ENCODE results near the gene ELOVL5. TPM values are rescaled to one million over a fixed set of nuclear protein-coding genes. Genes with fewer than 3 reads are reported as not detected.

Gene ELOVL5
- total and polyA plus RNA-seq, 5 donors = 27.6 to 59.0 (median 31.5) TPM

DNA sequence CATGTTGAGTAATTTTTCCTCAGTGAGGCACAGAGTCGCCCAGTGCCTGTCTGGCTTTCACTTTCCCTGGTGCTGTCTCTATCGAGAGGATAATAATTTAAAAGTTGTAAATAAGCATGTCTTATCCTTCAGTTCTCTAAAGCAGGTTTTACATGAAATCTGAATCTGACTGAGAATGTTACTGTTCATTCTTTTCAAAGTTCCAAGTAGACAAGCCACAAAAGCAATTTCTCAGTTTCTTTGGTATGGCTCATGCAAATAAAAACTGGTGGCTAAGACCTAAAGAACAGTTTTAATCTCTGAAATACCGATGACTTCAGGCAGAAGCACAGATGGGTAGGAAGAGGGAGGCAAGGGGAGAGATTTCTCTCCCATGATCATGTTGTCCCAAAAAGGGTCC, 112.5 kb downstream of the ELOVL5 start:
- Histone ChIP-seq H3K4me1 (ENCODE audit: control insufficient read depth, insufficient read depth, low read length) (no peaks in the 10 kb centered on the region), H3K27ac (ENCODE audit: low read length) (no peak overlapping the region), H3K4me3 (ENCODE audit: low read length) (no peak overlapping the region), H3K9me3 (ENCODE audit: control insufficient read depth, low read length) (no peaks in the 10 kb centered on the region), H3K27me3 (ENCODE audit: control insufficient read depth, insufficient read depth) (no peaks in the 10 kb centered on the region)
- intact Hi-C loops (cut with DNase I) = no loop called here
- WGBS = 80% methylated on average over 3 of the region's 3 CpGs
- DNase-seq (no peak), ATAC-seq (no peak)

DNA sequence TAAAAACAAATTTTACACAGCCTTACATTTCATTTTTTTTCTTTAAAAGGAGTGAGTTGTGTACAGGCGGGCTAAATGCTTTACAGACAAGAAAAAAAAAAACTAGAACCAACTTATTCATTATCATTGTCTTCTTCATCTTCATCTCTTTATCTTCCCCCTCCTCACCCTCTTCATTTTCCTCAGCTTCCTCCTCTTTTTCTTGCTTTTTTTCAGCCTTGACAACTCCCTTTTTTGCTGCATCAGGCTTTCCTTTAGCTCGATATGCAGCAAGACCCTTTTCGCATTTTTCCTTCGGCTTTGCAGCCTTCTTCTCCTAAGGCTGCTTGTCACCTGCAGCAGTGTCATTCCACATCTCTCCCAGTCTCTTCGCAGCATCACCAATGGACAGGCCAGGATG, 113.2 kb downstream of the ELOVL5 start:
- no peaks in the 10 kb centered on the region for H3K9me3 ChIP-seq (ENCODE audit: control insufficient read depth, low read length)
- H3K27ac ChIP-seq (ENCODE audit: low read length) = no peak overlapping the region
- 90% methylated on average over 5 of the region's 5 CpGs for WGBS
- H3K27me3 ChIP-seq (ENCODE audit: control insufficient read depth, insufficient read depth) = no peaks in the 10 kb centered on the region
- H3K4me3 ChIP-seq (ENCODE audit: low read length) = no peak overlapping the region
- no peak for ATAC-seq
- no peak for DNase-seq
- no peaks in the 10 kb centered on the region for H3K4me1 ChIP-seq (ENCODE audit: control insufficient read depth, insufficient read depth, low read length)
- intact Hi-C loops (cut with DNase I) = no loop called here

DNA sequence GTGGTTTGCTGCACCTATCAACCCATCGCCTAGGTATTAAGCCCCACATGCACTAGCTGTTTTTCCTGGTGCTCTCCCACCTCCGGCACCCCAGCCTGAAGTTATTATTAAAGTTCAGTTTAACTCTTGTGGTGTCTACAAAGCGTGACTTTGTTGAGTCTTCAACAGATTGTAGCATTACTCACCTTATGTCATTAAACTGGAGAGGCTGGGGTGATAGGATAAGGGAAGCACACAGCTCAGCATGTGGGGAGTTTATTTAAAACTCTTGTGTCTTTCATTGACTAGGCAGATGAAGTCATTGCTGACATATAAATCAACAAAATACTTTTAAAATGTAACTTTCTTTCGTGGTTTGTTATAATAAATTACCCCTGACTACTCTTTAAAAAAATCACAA, 115.4 kb downstream of the ELOVL5 start:
- Histone ChIP-seq H3K9me3 (ENCODE audit: control insufficient read depth, low read length) (no peaks in the 10 kb centered on the region), H3K27ac (ENCODE audit: low read length) (no peak overlapping the region), H3K4me3 (ENCODE audit: low read length) (no peak overlapping the region), H3K27me3 (ENCODE audit: control insufficient read depth, insufficient read depth) (no peaks in the 10 kb centered on the region), H3K4me1 (ENCODE audit: control insufficient read depth, insufficient read depth, low read length) (no peaks in the 10 kb centered on the region)
- intact Hi-C loops (cut with DNase I) = no loop called here
- ATAC-seq (no peak), DNase-seq (no peak)
- WGBS = 87% methylated on average over 4 of the region's 4 CpGs

DNA sequence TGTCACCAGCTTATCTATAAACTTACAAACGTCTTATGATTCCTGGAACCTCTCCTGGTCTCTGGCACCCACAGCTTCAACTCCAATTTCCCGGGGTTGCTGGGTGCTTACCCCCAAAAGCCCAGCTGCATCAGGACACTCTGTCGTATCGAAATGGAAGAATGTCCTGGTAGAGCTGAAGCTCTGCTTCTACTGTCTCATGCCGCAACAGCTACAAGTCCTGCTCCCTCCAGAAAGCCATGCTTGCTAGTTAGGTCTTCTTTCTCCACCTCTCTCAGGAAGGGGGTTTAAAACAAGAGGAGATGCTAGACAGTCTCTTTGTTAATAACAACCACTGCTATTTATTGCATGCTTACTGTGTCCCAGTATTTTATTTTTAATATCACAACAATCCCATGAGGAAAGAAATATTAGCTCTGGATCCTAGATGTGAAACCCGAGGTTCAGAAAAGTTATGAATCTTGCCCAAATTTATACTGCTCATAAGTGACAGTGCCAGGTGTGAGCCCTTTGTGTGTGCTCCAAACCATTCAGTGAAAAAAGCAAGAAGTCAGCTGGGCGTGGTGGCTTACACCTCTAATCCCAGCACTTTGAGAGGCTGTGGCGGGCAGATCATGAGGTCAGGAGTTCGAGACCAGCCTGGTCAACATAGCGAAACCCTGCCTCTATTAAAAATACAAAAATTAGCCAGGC, 117.8 kb downstream of the ELOVL5 start:
- no peaks in the 10 kb centered on the region for H3K9me3 ChIP-seq (ENCODE audit: control insufficient read depth, low read length)
- no peak overlapping the region for H3K27ac ChIP-seq (ENCODE audit: low read length)
- DNase-seq = no peak
- no peaks in the 10 kb centered on the region for H3K4me1 ChIP-seq (ENCODE audit: control insufficient read depth, insufficient read depth, low read length)
- H3K4me3 ChIP-seq (ENCODE audit: low read length) = no peak overlapping the region
- no peak for ATAC-seq
- 85% methylated on average over 10 of the region's 10 CpGs for WGBS
- intact Hi-C loops (cut with DNase I) = no loop called here
- no peaks in the 10 kb centered on the region for H3K27me3 ChIP-seq (ENCODE audit: control insufficient read depth, insufficient read depth)

DNA sequence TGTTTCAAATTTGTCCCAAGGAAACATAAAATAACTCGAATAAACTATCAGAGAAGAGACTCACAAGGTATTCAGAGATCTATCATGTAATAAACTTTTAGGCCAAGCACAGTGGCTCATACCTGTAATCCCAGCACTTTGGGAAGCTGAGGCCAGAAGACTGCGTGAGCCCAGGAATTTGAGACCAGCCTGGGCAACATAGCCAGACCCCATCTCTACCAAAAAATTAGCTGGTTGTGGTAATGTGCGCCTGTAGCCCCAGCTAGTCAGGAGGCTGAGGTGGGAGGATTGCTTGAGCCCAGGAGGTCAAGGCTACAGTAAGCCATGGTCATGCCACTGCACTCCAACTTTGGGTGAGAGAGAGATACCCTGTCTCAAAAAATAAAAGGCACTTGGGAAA, 120.9 kb downstream of the ELOVL5 start:
- 96% methylated on average over 3 of the region's 3 CpGs for WGBS

DNA sequence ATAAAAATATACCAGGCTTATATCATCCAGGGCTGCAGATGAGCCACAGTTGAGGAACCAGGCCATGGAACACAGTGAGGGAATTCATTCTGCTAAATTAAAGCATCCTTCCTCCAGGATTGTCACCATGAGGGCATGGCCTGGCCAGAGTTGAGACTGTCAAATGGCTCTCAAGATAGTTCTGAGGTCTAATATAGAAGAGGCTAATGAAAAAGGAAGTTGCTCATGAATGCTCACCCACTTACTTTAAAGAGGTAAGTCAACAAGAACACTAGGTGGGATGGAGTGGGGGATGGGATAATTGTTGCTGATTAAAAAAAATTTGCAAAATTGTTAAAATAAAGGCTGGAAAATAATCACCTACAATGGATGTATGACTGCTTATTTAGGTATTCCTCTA, 128.1 kb downstream of the ELOVL5 start:
- intact Hi-C loops (cut with DNase I) = no loop called here
- H3K27ac ChIP-seq (ENCODE audit: low read length) = no peak overlapping the region
- no peaks in the 10 kb centered on the region for H3K9me3 ChIP-seq (ENCODE audit: control insufficient read depth, low read length)
- no peak for DNase-seq
- no peak overlapping the region for H3K4me3 ChIP-seq (ENCODE audit: low read length)
- H3K4me1 ChIP-seq (ENCODE audit: control insufficient read depth, insufficient read depth, low read length) = no peaks in the 10 kb centered on the region
- no peaks in the 10 kb centered on the region for H3K27me3 ChIP-seq (ENCODE audit: control insufficient read depth, insufficient read depth)
- ATAC-seq = no peak

More for the DNA sequence above, 120.9 kb downstream of the ELOVL5 start:
- no peaks in the 10 kb centered on the region for H3K9me3 ChIP-seq (ENCODE audit: control insufficient read depth, low read length)
- intact Hi-C loops (cut with DNase I) = no loop called here
- no peaks in the 10 kb centered on the region for H3K27me3 ChIP-seq (ENCODE audit: control insufficient read depth, insufficient read depth)
- no peak overlapping the region for H3K4me3 ChIP-seq (ENCODE audit: low read length)
- no peaks in the 10 kb centered on the region for H3K4me1 ChIP-seq (ENCODE audit: control insufficient read depth, insufficient read depth, low read length)
- H3K27ac ChIP-seq (ENCODE audit: low read length) = no peak overlapping the region
- DNase-seq (no peak), ATAC-seq (no peak)

Small RNA genes within 50 kb of the gene (microRNA-seq; reads per million reads assigned to microRNA genes)
- 0 reads per million in 2 donors for gene MIR5685

Other genes starting within 250 kb of the ELOVL5 start
- not detected for gene GCM1, start 200.1 kb downstream of the ELOVL5 start, total RNA-seq
- gene GCM1, start 200.1 kb downstream of the ELOVL5 start, polyA plus RNA-seq = not detected
- 10 to 100 TPM; 20.1 to 29.9 (median 23.8) TPM for gene GCLC, start 196.2 kb upstream of the ELOVL5 start, total RNA-seq
- gene GCLC, start 196.2 kb upstream of the ELOVL5 start, polyA plus RNA-seq = 9.8 TPM